NCI-H2196 treated with DMSO at 0.1 percent for 48 hours (cell line): ENCODE data around the gene SSU72.
"Not testable (repeated sequence)": the region's sequence is repeated elsewhere in the genome, so short reads cannot be mapped to it uniquely, and the experiment has no call there.

ENCODE experiments used
- DNase-seq: peaks from one replicate; lab custom pipeline; 2025; ENCODE audit not compliant: unreplicated experiment; lab: John Stamatoyannopoulos, UW

Gene SSU72

GRCh38 chr1:1509465-1509850 is 65.2 kb downstream of the SSU72 start:
- not testable (repeated sequence) for DNase-seq

DNA sequence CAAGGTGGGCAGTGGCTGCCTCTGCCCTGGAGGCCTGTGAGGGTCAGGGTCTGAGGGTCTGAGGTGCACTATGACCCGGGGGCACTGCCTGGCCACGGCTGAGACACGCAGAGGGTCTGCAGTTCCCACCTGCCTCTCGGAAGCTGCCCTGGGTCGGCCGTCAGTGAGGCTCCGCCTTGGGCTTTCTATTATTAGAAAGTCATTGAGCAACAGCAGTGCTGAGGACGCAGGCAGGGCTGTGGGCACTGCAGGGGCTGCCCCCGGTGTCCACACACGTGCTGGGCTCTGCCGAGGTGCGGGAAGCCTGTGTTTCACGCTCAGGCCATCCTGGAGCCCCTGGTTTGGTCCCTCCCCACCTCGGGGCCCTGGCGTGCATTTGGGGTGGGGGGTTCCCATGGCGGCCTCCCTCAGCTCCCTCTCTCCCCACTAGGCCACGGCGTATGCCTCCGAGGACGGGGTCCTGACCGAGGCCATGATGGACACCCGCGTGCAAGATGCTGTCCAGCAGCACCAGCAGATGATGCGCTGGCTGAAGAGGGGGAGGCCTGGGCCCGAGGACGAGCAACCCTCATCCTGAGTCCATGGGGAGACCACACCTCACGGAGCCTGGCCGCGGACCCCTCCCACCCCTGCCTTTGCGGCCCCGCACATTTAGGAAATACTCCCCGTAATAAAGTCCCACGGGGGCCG is 65.7 kb downstream of the SSU72 start:
- not testable (repeated sequence) for DNase-seq

GRCh38 chr1:1507305-1507704 is 67.4 kb downstream of the SSU72 start:
- DNase-seq: no peak

DNA sequence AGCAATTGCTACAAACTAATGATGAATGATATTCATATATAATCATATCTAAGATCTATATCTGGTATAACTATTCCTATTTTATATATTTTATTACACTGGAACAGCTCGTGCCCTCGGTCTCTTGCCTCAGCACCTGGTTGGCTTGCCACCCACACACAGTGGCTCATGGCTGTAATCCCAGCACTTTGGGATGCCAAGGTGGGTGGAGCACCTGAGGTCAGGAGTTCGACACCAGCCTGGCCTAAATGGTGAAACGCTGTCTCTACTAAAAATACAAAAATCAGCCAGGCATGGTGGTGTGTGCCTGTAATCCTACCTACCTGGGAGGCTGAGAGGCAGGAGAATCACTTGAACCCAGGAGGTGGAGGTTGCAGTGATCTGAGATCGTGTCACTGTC is 68.9 kb downstream of the SSU72 start:
- DNase-seq: not testable (repeated sequence)

- peak; percentile 22 for DNase-seq
Measured at GRCh38 chr1:1505366-1505798, 69.3 kb downstream of the SSU72 start.

DNA sequence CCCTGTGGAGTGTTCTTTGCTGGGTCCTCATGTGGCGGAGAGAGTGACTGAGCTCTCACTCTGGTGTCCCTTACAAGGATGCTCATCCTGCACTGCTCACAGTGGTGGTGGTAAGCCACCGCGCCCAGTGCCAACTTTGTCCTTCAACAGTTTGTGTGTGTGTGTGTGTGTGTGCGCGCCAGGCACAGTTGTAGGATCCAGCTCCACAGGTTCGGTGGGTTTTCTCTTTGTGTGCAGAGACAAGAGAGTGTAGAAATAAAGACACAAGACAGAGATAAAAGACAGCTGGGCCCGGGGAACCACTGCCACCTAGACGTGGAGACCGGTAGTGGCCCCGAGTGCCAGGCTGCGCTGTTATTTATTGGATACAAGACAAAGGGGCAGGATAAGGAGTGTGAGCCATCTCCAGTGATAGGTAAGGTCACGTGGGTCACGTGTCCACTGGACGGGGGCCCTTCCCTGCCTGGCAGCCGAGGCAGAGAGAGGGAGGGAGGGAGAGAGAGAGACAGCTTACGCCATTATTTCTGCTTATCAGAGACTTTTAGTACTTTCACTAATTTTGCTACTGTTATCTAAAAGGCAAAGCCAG is 69.8 kb downstream of the SSU72 start:
- DNase-seq: peak; percentile 72

DNA sequence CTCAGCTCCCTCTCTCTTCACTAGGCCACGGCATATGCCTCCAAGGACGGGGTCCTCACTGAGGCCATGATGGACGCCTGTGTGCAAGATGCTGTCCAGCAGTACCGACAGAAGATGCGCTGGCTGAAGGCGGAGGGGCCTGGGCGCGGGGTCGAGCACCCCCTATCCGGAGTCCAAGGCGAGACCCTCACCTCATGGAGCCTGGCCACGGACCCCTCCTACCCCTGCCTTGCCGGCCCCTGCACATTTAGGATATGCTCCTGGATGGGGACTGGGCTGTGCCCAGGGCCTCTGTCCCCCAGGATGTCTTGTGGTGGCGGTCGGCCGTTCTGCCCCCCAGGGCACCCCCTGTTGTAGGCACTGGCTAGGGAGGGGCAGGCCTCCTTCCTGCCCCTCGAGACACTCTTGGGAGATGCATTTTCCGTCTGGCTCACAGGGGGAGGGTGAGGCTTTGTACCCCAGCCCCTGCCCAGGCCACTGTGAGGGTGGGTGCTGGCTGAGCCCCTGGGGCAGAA is 79.1 kb downstream of the SSU72 start:
- DNase-seq: not testable (repeated sequence)

GRCh38 chr1:1494311-1494710 is 80.4 kb downstream of the SSU72 start:
- not testable (repeated sequence) for DNase-seq
